Natural killer cell treated with Interleukin-12 subunit alpha and Interleukin-12 subunit beta and Interleukin-15 and Interleukin-18, amount 100 ng/mL, for 72 hours (primary cell): ENCODE data around the gene LINGO1. TPM values are rescaled to one million over a fixed set of nuclear protein-coding genes. Genes with fewer than 3 reads are reported as not detected.

Experiments used
- ATAC-seq, 2 donors: fragments of 150-1000 bp; cut with Tn5 transposase in 1 of 2; sonication (Bioruptor Pico), chemical (Tn5 transposase) in 1 of 2; 2 replicates each; pipeline ENCODE4 v1.10.0; 2021
- DNase-seq: peaks from one replicate; pipeline ENCODE4 v3.0.0; 2022; ENCODE audit warnings: low spot score
- H3K27ac Mint-ChIP-seq, 2 donors: 1 replicate in 1 of 2; 2 replicates in 1 of 2; pipeline ENCODE4 v1.8.0; 2022; ENCODE audit warnings: mixed read lengths in 2 of 2, mild to moderate bottlenecking in 1 of 2, moderate library complexity in 1 of 2
- H3K27me3 Mint-ChIP-seq, 2 donors: 1 replicate in 1 of 2; 2 replicates in 1 of 2; pipeline ENCODE4 v1.8.0; 2022; ENCODE audit warnings: mixed read lengths in 2 of 2
- H3K36me3 Mint-ChIP-seq: one replicate; pipeline ENCODE4 v1.8.0; 2022; ENCODE audit warnings: mixed read lengths
- H3K4me1 Mint-ChIP-seq, 2 donors: 1 replicate in 1 of 2; 2 replicates in 1 of 2; pipeline ENCODE4 v1.8.0; 2022; ENCODE audit warnings: low read depth in 2 of 2, mixed read lengths in 2 of 2, mild to moderate bottlenecking in 1 of 2
- H3K4me3 Mint-ChIP-seq: one replicate; pipeline ENCODE4 v1.8.0; 2022; ENCODE audit warnings: mixed read lengths
- H3K9me3 Mint-ChIP-seq: 2 replicates; pipeline ENCODE4 v1.8.0; 2022; ENCODE audit warnings: mixed read lengths
- total RNA-seq, 2 donors: library from RNA; stranded (reverse); gene quantifications; one replicate each; pipeline ENCODE4 v1.2.3, GENCODE V29; 2022

LINGO1 gene
- total RNA-seq, 2 donors from 2014 or later, result not detected

GRCh38 chr15:77646104-77646694 is 13.5 kb upstream of the LINGO1 start:
- Mint-ChIP-seq H3K4me1 (no peaks in the 10 kb centered on the region), H3K27me3 (peaks cover 10 to 14% of the 10 kb centered on the region in 2 donors), H3K4me3 (no peak overlapping the region), H3K9me3 (no peaks in the 10 kb centered on the region), H3K27ac (no peak overlapping the region), H3K36me3 (no peaks in the 10 kb centered on the region)
- no peak for DNase-seq
- no peak for ATAC-seq

DNA sequence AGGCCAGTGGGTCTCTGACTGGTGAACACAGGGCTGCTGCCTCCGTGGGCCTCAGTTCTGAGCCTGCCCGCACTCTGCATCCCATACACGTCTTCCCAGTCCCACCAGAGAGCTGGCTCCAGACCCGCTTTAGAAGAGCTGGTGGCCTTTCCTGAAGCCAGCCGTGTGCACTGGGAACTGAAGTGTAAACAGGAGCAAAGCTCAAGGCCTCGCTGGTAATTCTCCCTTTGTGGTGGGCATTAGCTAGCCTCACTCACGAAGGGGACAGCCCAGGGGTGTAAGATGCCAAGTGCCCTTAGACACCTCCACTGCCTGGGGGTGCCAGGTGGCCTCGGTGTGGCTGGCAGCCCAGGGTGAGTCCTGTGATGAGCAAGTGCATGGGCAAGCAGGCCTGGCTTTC is 12.9 kb upstream of the LINGO1 start:
- H3K9me3 Mint-ChIP-seq, result no peaks in the 10 kb centered on the region

GRCh38 chr15:77644543-77645247 is 12.0 kb upstream of the LINGO1 start:
- no peak for ATAC-seq
- H3K36me3 Mint-ChIP-seq, result no peaks in the 10 kb centered on the region
- H3K4me3 Mint-ChIP-seq, result no peak overlapping the region
- H3K9me3 Mint-ChIP-seq, result no peaks in the 10 kb centered on the region
- DNase-seq, result no peak
- peaks cover 5 to 14% of the 10 kb centered on the region in 2 donors for H3K27me3 Mint-ChIP-seq
- H3K27ac Mint-ChIP-seq, result no peak overlapping the region
- H3K4me1 Mint-ChIP-seq, result no peaks in the 10 kb centered on the region

More for the DNA sequence above, 12.9 kb upstream of the LINGO1 start:
- DNase-seq (no peak), ATAC-seq (no peak)
- H3K4me3 Mint-ChIP-seq, result no peak overlapping the region
- peaks cover 7 to 8% of the 10 kb centered on the region in 2 donors for H3K27me3 Mint-ChIP-seq
- H3K36me3 Mint-ChIP-seq, result no peaks in the 10 kb centered on the region
- no peak overlapping the region for H3K27ac Mint-ChIP-seq
- H3K4me1 Mint-ChIP-seq, result no peaks in the 10 kb centered on the region

DNA sequence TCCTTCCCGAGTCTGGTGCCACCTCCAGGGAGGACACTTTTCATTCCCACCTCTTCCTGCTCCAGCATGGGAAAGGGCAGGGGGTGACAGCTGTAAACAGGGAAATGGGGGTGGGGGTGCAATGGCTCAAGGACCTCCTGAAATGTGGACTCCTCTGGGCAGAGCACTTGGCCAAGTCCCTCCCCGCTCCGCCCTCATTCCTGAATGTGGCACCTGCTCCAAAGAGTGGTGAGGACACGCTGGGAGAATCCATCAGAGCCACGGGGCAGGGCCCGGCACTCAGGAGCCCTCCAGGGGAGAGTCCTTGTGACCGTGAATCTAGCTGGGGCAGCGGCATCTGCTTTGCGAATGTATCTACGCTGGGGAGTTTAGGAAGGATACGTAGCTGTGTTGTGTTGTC is 11.1 kb upstream of the LINGO1 start:
- DNase-seq, result no peak
- peaks cover 6 to 7% of the 10 kb centered on the region in 2 donors for H3K27me3 Mint-ChIP-seq
- H3K4me1 Mint-ChIP-seq, result no peaks in the 10 kb centered on the region
- no peak for ATAC-seq
- H3K36me3 Mint-ChIP-seq, result no peaks in the 10 kb centered on the region
- no peak overlapping the region for H3K4me3 Mint-ChIP-seq
- H3K9me3 Mint-ChIP-seq, result no peaks in the 10 kb centered on the region
- H3K27ac Mint-ChIP-seq, result no peak overlapping the region

DNA sequence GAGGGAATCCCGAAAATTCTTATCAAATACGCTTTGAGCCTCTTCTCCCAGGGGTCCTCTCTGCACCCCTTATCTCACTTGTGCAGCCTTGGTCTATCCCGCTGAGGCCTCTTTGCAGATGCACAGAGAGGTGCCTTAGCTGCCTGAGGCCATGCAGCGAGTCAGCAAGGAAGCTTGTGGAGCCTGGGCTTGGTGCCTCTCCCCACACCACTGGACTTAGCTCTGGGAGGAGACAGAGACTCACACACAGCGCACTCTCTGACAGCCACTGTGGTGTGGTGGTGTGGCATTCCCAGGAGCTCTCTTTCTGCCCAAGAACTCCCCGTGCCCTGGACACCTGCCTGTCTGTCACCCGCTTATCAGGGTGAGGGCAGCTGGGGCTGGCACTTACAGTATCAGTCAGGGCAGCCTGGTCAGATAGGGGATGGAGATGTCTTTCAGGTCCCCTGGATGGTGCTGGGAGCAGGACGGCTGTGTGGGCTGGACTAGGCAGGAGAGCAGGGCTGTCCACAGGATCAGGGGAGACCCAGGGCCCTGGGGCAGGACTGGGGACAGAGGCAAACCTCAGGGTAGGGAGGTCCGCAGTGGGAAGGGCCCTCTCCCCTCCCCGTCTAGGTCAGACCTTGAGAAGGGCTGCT is 10.2 kb upstream of the LINGO1 start:
- Mint-ChIP-seq H3K27me3 (peaks cover 9 to 10% of the 10 kb centered on the region in 2 donors), H3K4me3 (no peak overlapping the region), H3K27ac (no peak overlapping the region), H3K4me1 (no peaks in the 10 kb centered on the region), H3K36me3 (no peaks in the 10 kb centered on the region), H3K9me3 (no peaks in the 10 kb centered on the region)
- DNase-seq (no peak), ATAC-seq (no peak)

- no peaks in the 10 kb centered on the region for H3K9me3 Mint-ChIP-seq
- no peak overlapping the region for H3K4me3 Mint-ChIP-seq
- H3K4me1 Mint-ChIP-seq, result no peaks in the 10 kb centered on the region
- peaks cover 13 to 19% of the 10 kb centered on the region in 2 donors for H3K27me3 Mint-ChIP-seq
- no peak overlapping the region for H3K27ac Mint-ChIP-seq
- no peaks in the 10 kb centered on the region for H3K36me3 Mint-ChIP-seq
- ATAC-seq, result no peak
- no peak for DNase-seq
These were observed 9.3 kb upstream of the LINGO1 start for GRCh38 chr15:77641999-77642398.

DNA sequence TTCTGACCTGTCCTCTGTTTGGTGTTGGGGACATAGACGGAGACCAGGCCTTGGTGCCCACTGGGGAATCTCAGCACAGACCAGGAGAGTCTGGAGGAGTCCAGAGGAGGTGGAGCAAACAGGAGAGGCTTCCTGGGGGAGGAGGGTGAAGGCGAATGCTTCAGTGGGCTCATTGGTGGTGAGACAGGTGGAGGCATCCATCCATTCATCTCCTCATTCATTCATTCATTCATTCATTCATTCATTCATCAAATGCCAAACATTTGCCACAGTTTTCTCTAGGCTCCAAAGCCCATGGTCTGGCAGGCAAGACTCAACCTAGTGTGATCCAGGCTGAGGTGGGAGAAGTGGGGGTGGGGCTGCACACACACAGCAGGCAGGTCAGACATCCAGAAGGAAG is 7.9 kb upstream of the LINGO1 start:
- Mint-ChIP-seq H3K27me3 (peaks cover 18 to 27% of the 10 kb centered on the region in 2 donors), H3K9me3 (no peaks in the 10 kb centered on the region), H3K4me3 (no peak overlapping the region)

GRCh38 chr15:77639431-77639830 is 6.7 kb upstream of the LINGO1 start:
- H3K4me3 Mint-ChIP-seq, result no peak overlapping the region
- DNase-seq, result no peak
- H3K36me3 Mint-ChIP-seq, result no peaks in the 10 kb centered on the region
- peaks cover 21 to 33% of the 10 kb centered on the region in 2 donors for H3K27me3 Mint-ChIP-seq
- H3K9me3 Mint-ChIP-seq, result no peaks in the 10 kb centered on the region
- H3K4me1 Mint-ChIP-seq, result peaks cover 0 to under 1% of the 10 kb centered on the region in 2 donors
- no peak for ATAC-seq
- no peak overlapping the region for H3K27ac Mint-ChIP-seq

More for the DNA sequence above, 7.9 kb upstream of the LINGO1 start:
- DNase-seq, result no peak
- no peaks in the 10 kb centered on the region for H3K4me1 Mint-ChIP-seq
- no peaks in the 10 kb centered on the region for H3K36me3 Mint-ChIP-seq
- no peak for ATAC-seq
- H3K27ac Mint-ChIP-seq, result no peak overlapping the region

DNA sequence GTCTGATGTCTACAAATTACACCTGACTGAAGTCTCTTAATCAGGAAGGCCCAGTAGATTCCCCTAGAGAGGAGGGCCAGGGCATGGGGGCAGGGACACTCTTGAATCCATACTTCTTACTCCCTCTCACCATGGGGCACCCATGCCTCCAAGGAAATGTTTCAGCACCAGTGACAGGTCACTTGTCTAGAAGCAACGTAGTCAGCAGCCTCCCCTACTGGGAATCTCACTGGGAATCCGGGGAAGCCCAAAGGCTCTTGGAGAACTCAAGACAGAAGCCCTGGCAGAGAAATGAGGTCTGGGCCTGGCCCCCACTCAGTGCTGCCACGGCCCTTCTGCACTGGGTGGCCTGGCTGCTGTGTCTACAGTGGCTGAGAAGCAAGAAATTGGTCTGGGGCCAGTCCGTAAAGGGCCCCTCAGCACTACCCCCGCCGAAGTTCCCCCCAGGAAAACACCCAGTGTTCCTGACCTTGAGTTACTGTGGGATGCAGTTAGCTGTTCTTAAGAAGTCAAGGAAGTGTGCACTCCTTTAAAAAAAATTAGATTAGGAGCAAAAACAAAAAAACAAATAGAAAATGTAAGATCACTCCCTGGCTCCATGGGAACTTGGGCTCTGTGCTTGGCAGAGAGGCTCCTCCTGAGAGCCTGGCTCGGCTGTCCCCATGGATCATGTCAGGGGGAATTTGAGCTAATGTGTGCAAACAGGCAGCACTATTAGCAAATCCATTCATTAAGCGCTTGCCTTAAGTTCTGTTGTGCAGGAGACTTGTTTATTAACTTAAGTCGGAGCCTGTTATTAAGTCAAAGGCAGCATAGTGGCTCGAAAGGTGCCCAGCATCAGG is 5.4 kb upstream of the LINGO1 start:
- Mint-ChIP-seq H3K4me3 (no peak overlapping the region), H3K27me3 (peaks cover 25 to 39% of the 10 kb centered on the region in 2 donors), H3K27ac (no peak overlapping the region), H3K4me1 (peaks cover 0 to 8% of the 10 kb centered on the region in 2 donors), H3K36me3 (no peaks in the 10 kb centered on the region), H3K9me3 (no peaks in the 10 kb centered on the region)
- no peak for ATAC-seq
- DNase-seq, result no peak

DNA sequence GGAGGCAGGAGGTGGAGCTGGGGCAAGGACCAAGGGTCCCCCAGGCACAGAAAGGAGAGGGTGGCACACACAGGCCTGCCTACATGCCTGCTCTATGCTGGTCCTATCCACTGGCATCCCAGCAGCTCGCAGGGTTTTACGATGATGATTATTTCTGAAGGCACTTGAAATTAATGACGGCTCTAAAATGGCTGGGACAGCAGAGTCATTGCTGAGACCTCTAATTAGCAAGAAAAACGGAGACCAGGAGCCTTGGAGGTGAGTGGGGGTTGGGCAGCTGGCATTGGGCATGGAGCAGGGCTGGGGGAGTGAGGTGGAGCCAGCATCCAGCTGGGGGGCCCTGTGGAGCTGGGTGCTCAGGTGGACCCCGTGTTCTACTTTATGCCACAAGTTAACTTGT is 3.5 kb upstream of the LINGO1 start:
- Mint-ChIP-seq H3K36me3 (no peaks in the 10 kb centered on the region), H3K4me1 (peaks cover 0 to 8% of the 10 kb centered on the region in 2 donors), H3K27ac (no peak overlapping the region), H3K27me3 (peaks cover 25 to 39% of the 10 kb centered on the region in 2 donors), H3K4me3 (no peak overlapping the region), H3K9me3 (no peaks in the 10 kb centered on the region)
- ATAC-seq (no peak), DNase-seq (no peak)

DNA sequence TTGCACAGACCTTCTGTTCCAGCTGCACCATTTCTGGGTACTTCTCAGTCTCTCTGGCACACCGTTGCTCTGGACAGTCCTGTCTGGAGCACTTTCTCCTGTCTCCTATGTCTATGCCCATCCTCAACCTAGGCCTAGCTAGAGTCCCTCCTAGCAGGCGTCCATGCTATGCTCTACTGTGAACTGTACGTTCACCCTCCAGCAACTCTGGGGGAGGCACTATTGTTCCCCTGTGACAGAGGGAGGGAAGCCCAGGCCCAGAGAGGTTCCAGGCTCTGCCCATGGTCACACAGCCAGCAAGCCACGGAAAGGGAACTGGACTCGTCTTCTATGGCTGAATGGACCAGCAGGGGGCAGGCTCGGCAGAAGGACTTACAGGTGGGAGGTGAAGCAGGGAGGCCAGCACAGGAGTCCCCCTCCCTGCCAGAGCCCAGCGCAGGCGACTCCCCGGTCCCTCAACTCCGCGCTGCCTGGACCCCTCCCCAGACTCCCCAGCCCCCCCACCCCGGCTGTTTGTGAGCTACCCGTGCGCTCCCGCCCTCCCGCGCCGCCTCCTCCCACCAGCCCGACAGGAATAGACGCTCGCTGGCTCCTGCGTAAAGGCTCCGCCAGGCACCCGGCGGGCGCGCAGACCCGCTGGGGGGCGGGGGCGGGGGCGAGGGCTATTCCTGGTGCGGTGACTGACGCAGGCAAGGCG is 1.7 kb upstream of the LINGO1 start:
- Mint-ChIP-seq H3K36me3 (no peaks in the 10 kb centered on the region), H3K4me1 (peaks cover 0 to 8% of the 10 kb centered on the region in 2 donors), H3K27ac (no peak overlapping the region), H3K27me3 (peaks cover 34 to 38% of the 10 kb centered on the region in 2 donors), H3K9me3 (no peaks in the 10 kb centered on the region), H3K4me3 (peak overlapping the region; percentile 58)
- ATAC-seq (peak in 1 of 2 donors; percentile 46), DNase-seq (peak; percentile 80)

- DNase-seq (no peak), ATAC-seq (no peak)
- peaks cover 0 to 8% of the 10 kb centered on the region in 2 donors for H3K4me1 Mint-ChIP-seq
- peak overlapping the region; percentile 58 for H3K4me3 Mint-ChIP-seq
- H3K27me3 Mint-ChIP-seq, result peaks cover 36 to 43% of the 10 kb centered on the region in 2 donors
- no peak overlapping the region for H3K27ac Mint-ChIP-seq
- H3K36me3 Mint-ChIP-seq, result no peaks in the 10 kb centered on the region
- H3K9me3 Mint-ChIP-seq, result no peaks in the 10 kb centered on the region
These were observed 1.2 kb upstream of the LINGO1 start for GRCh38 chr15:77633913-77634265.
